Epidermal melanocyte (primary cell): ENCODE results near the gene ALDH1L2.
"Not testable (repeated sequence)": the region's sequence is repeated elsewhere in the genome, so short reads cannot be mapped to it uniquely, and the experiment has no call there.

Source experiments
- DNase-seq: peaks from one replicate; pipeline ENCODE4 v3.0.0; 2011; ENCODE audit warnings: low spot score; ENCODE audit not compliant: insufficient read length

The ALDH1L2 gene

GRCh38 chr12:105084251-105085250 is at the start of gene ALDH1L2:
Gene ALDH1L2 (minus strand): TSS chr12:105084458. CDS start chr12:105084436, 22 bp downstream.
- peak; percentile 50 for DNase-seq

- no peak for DNase-seq
Measured at GRCh38 chr12:105120551-105120950, 36.3 kb upstream of the ALDH1L2 start.

GRCh38 chr12:105116969-105117368 is 32.7 kb upstream of the ALDH1L2 start:
- DNase-seq, result no peak

DNA sequence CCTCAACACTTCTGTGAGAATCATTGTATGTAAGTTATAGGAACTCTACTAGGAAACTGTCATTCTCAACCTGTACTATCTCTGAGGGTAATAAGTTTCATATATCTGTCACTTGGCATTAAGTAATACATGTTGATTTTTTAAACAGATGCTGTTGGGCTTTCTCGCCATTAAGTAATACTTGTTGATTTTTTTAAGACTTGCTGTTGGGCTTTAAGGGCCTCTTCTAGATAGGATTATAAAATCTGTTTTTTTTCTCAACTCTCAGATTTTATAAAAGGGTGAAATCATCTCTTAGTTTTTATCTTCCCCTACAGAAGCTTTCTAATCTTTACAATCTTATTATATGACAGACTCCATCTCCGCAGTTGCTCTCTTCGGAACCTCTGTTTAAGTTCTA is 28.8 kb upstream of the ALDH1L2 start:
- DNase-seq, result no peak

DNA sequence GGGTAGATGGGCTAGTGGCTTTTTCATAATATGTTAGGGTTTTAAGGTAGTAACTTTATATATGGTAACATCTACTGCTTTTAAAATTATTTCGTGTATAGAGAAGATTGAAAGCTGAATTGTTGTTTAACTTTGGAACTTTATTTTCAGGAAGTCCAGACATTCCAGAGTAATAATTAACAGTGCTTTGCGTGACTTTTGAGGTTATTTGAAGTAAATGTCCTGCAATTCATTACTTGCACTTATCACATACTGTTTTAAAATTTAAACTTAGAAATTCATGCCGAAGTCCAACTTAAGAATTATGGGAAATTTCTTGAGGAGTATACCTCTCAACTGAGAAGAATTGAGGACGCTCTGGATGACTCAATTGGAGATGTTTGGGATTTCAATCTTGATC is 26.6 kb upstream of the ALDH1L2 start:
- no peak for DNase-seq

DNA sequence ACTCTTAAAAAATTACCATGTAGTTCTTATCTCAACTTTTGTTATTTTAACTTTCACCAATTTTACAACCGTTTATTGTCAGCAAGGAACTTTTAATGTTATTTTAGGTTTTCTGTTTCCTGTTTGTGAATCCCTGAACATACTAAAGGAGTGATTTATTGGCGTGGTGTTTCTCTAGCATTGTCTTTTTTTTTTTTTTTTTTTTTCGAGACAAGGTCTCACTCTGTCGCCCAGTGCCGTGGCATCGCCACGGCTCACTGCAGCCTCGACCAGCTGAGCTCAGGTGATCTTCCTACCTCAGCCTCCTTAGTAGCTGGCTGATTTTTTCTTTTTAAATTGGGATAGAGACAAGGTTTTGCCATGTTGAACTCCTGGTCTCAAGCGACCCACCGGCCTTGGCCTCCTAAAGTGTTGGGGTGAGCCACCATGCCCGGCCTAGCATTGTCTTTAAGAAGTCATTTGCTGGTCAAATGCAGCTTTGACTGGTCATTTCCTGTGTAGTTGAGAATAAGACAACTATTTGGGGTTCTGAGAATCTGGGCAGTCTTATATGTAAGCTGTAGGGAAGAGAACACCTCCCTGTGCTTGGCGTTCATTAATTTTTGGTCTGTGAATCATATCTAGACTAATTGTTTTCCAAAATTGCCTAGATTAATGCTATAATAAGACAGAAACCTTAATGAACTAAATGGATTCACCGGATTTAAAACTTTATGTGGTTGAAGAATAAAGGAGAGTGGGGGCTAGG is 25.4 kb upstream of the ALDH1L2 start:
- DNase-seq, result no peak

- DNase-seq, result peak; percentile 91
Measured at GRCh38 chr12:105107494-105108371, 23.5 kb upstream of the ALDH1L2 start, which contains the start of gene WASHC4. Gene WASHC4 (plus strand): TSS chr12:105107731. CDS start chr12:105107801, 70 bp downstream.

DNA sequence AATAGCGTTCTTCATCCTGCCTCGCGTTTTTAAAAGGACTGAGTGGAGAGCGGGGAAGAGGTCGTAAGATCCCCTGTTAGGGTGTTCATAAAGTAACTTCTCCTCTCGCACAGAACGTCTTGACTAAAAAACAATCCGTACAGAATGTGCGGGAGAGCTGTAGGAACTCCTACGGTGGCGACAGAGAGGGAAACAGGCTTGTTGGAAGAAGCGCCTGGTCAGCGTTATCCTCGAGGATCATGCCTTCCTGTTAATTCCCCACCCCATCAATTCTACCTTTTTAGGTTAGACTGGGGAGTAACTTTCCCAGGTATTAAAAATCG is 22.9 kb upstream of the ALDH1L2 start:
- no peak for DNase-seq

DNA sequence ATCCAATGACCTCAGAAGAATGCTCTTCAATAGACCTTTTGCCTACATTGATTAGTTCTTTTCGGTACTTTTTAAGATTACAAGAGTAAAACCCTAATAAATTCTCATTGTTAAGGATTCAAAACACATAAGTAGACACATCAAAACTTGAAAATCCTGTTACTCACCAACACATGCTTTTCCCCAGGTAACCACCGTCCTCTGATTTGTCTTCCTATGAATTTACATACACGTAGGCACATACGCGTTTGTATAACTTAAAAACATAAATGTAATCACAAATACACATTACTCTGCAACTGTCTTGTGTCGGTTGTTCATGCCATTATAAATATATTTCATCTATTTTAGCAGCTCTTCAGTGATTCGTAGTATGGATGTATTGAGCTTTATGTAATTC is 22.4 kb upstream of the ALDH1L2 start:
- DNase-seq, result no peak

DNA sequence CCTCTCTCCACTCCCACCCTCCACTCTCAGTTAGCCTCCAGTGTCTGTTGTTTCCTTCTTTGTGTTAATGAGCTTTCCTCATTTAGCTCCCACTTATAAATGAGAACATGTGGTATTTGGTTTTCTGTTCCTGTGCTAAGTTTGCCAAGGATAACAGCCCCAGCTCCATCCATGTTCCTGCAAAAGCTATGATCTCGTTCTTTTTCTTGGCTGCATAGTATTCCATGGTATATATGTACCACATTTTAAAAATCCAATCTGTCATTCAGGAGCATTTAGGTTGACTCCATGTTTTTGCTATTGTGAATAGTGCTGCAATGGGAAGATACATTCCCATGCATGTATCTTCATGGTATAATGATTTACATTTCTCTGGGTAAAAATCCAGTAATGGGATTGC is 20.5 kb upstream of the ALDH1L2 start:
- no peak for DNase-seq

DNA sequence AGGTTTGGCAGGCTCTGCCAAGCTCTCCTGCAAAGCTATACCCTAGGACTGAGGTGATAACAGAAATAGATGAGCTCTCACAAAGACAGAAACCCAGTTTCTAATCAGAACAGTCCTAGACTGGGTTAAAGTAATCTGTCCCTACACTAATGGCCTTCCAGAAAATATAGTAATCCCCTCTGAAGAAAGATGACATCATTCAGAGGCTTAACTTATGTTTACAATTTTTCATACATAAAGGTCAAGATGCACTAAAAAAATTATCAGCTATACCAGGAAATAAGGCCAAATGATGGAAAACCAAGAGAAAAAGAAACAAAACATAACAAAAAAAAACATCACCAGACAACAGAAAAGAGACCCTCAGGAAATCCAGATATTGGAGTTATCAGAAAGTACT is 18.4 kb upstream of the ALDH1L2 start:
- no peak for DNase-seq

- peak; percentile 38 for DNase-seq
Measured at GRCh38 chr12:105100998-105101397, 16.7 kb upstream of the ALDH1L2 start.

DNA sequence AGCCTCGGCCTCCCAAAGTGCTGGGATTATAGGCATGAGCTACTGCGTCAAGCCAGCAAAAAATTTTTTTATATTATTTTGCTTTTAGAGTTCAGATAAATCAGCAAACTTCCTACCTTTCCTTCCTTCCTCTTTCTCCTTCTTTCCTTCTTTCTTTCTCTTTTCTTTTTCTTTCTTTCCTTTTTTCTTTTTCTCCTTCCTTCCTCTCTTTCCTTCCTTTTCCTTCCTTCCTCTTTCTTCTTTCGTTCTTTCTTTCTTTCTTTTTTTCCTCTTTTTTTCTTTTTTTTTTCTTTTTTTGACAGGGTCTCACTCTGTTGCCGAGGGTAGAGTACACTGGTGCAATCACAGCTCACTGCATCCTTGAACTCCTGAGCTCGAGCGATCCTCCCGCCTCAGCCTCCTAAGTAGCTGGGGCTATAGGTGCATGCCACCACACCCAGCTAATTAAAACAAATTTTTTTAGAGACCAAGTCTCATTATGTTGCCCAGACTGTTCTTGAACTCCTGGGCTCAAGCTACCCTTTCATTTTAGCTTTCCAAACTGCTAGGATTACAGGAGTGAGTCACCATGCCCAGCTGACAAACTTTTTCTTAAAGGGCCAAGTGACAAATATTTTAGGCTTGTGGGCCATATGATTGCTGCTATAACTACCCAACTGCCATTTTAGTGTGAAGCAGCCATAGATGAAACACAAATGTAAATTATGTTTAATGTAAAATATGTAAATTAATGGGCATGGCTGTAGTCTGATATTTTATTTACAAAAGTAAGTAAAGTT is 16.1 kb upstream of the ALDH1L2 start:
- no peak for DNase-seq

DNA sequence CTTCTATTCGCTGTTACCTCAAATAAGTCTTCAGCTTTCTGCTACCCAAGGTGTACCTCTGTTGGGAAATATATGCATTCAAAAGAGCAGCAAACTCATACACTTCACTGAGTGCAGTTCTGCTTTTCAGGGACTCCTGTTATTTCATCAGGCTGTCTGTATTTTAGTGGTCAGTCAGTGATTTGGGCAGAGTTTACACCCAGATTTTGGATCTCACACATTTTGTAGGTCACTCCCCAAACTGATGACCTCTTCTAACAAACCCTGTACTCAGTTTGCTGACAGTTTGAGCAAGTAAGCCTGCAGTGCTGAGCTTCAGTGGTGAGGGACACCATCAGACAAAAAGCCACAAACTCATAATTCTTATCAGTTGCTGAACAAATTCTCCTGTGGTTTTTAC is 15.1 kb upstream of the ALDH1L2 start:
- DNase-seq, result no peak

- DNase-seq, result not testable (repeated sequence)
Measured at GRCh38 chr12:105095338-105095737, 11.1 kb upstream of the ALDH1L2 start.

DNA sequence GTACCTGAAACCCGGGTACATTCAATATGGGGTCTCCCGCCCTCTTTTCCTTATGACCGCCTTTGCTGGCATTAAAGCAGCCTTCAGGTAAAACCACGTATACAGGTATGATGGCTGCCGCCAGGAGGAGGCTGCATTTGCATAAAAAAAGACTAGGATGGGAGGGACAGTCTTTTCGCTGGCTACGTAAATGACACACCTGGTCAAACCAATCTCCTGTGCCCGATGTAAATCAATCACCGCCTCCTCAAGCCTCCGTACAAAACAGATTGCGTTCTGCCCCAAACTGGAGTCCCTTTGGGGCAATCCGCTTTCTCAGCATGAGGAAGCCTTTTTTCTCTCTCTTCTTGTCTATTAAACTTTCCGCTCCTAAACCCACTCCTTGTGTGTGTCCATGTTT is 8.1 kb upstream of the ALDH1L2 start:
- no peak for DNase-seq

DNA sequence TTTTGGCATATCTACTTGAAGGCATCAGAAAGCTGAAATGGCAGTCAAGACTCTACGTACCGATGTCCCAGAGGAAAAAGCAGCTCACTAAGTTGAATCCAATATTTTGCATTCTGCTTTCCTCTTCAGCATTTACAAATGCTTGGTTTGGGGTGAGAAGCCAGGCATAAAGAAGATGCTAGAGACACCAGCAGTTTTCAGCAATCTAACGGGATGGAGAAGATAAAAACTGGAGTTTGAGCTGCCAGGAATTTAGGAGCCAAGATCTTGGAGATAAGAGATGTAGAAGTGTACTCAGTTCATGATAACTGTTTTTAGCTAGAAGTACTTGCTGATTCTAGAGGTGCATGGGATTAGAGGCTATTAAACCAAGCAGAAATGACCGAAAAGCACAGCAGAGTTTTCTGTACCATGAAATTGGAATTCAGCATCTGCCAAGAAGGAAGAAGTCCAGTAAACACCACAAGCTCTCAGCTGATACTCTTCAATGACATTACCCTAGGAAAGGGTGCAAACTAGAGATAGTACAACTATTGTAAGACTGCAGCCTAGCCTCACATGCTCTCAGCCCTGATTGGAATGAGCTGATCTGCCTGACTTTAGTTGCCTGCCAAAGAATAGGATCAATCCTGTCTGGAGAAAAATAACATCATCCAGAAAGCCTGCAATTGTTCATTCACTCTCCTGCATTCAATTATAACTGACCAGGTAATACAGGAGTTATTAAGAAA is 7.4 kb upstream of the ALDH1L2 start:
- peak; percentile 47 for DNase-seq

GRCh38 chr12:105090361-105090760 is 6.1 kb upstream of the ALDH1L2 start:
- DNase-seq, result no peak

DNA sequence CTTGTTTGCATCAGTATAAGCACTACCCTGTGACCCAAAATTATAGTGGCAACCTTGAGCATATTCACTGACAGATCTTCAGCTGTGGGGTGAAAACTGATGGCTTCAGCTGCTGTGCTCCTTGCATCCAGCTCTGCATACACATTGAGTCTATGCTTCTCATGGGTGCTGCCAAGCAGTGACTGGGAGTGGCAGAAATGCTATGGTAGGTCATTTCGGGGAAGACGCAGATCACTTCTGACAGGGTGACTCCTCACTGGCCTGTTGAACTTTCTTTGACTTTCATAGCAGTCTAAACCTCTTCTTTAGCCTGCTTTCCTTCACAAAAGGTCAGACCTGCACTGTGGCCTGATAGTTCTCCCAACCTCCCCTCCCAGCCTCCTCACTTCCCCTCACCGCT is 5.6 kb upstream of the ALDH1L2 start:
- DNase-seq, result no peak

GRCh38 chr12:105085501-105085900 is 1.2 kb upstream of the ALDH1L2 start:
- DNase-seq, result no peak
